HEK293 (cell line): ENCODE data around the gene ARRB2.

Experiments used
- IKZF3 ChIP-seq: fragments of 450-650 bp; IDR thresholded peaks from 2 replicates; pipeline ENCODE4 v1.5.0; 2018; ENCODE audit warnings: missing biosample characterization, mild to moderate bottlenecking, missing genetic modification characterization, moderate library complexity
- SALL2 ChIP-seq: fragments of 450-650 bp; formaldehyde crosslinking; IDR thresholded peaks from 2 replicates; pipeline ENCODE4 v1.5.0; 2017; ENCODE audit warnings: missing biosample characterization, mild to moderate bottlenecking, missing genetic modification characterization, borderline replicate concordance
- SP2 ChIP-seq: fragments of 450-650 bp; formaldehyde crosslinking; IDR thresholded peaks from 2 replicates; pipeline ENCODE4 v1.5.1; 2016; ENCODE audit warnings: missing biosample characterization, missing genetic modification characterization
- ZBTB8A ChIP-seq: fragments of 450-650 bp; formaldehyde crosslinking; IDR thresholded peaks from 2 replicates; pipeline ENCODE4 v1.5.1; 2016; ENCODE audit warnings: missing biosample characterization, missing genetic modification characterization
- ZNF140 ChIP-seq: fragments of 450-650 bp; formaldehyde crosslinking; IDR thresholded peaks from 2 replicates; pipeline ENCODE4 v1.5.1; 2016; ENCODE audit warnings: missing biosample characterization, missing genetic modification characterization
- ZNF174 ChIP-seq: fragments of 450-650 bp; formaldehyde crosslinking; IDR thresholded peaks from 2 replicates; pipeline ENCODE4 v1.5.0; 2017; ENCODE audit warnings: missing biosample characterization, mild to moderate bottlenecking, missing genetic modification characterization
- ZNF2 ChIP-seq: fragments of 450-650 bp; formaldehyde crosslinking; IDR thresholded peaks from 2 replicates; pipeline ENCODE4 v1.5.1; 2016; ENCODE audit warnings: missing biosample characterization, missing genetic modification characterization
- ZNF274 ChIP-seq, 2 experiments: fragments of 200-500 bp in 1 of 2; fragments of 450-650 bp in 1 of 2; sonication (Bioruptor generic) in 1 of 2; formaldehyde crosslinking in 1 of 2; IDR thresholded peaks; 2 replicates each; pipeline versions ENCODE4 v1.5.1 to v1.6.1; 2014 to 2016; ENCODE audit warnings: borderline replicate concordance in 1 of 2, inconsistent platforms in 1 of 2, low read length in 1 of 2, missing biosample characterization in 1 of 2, missing genetic modification characterization in 1 of 2
- ZNF292 ChIP-seq: fragments of 450-650 bp; formaldehyde crosslinking; IDR thresholded peaks from 2 replicates; pipeline ENCODE4 v1.5.1; 2016; ENCODE audit warnings: low read depth, missing biosample characterization, missing genetic modification characterization, borderline replicate concordance
- ZNF302 ChIP-seq: fragments of 450-650 bp; formaldehyde crosslinking; IDR thresholded peaks from 2 replicates; pipeline ENCODE4 v1.5.1; 2016; ENCODE audit warnings: missing biosample characterization, missing genetic modification characterization, low read depth
- ZNF354C ChIP-seq: fragments of 450-650 bp; formaldehyde crosslinking; IDR thresholded peaks from 2 replicates; pipeline ENCODE4 v1.5.1; 2016; ENCODE audit warnings: missing biosample characterization, missing genetic modification characterization, low read depth, borderline replicate concordance
- ZNF366 ChIP-seq: fragments of 450-650 bp; formaldehyde crosslinking; conservative IDR thresholded peaks from 2 replicates; pipeline ENCODE4 v1.5.1; 2016; ENCODE audit warnings: missing biosample characterization, missing genetic modification characterization
- ZNF416 ChIP-seq: fragments of 450-650 bp; formaldehyde crosslinking; IDR thresholded peaks from 2 replicates; pipeline ENCODE4 v1.5.1; 2016; ENCODE audit warnings: missing biosample characterization, missing genetic modification characterization
- ZNF558 ChIP-seq: fragments of 450-650 bp; formaldehyde crosslinking; IDR thresholded peaks from 2 replicates; pipeline ENCODE4 v1.5.1; 2016; ENCODE audit warnings: missing biosample characterization, missing genetic modification characterization
- ZNF571 ChIP-seq: fragments of 450-650 bp; formaldehyde crosslinking; IDR thresholded peaks from 2 replicates; pipeline ENCODE4 v1.5.0; 2017; ENCODE audit warnings: missing biosample characterization, missing genetic modification characterization
- ZNF610 ChIP-seq: fragments of 450-650 bp; formaldehyde crosslinking; IDR thresholded peaks from 2 replicates; pipeline ENCODE4 v1.5.1; 2016; ENCODE audit warnings: missing biosample characterization, missing genetic modification characterization, borderline replicate concordance
- ZNF624 ChIP-seq: fragments of 450-650 bp; formaldehyde crosslinking; IDR thresholded peaks from 2 replicates; pipeline ENCODE4 v1.5.1; 2017; ENCODE audit warnings: missing biosample characterization, missing genetic modification characterization
- ZNF629 ChIP-seq: fragments of 450-650 bp; formaldehyde crosslinking; IDR thresholded peaks from 2 replicates; pipeline ENCODE4 v1.5.1; 2017; ENCODE audit warnings: missing biosample characterization, missing genetic modification characterization
- ZNF660 ChIP-seq: fragments of 450-650 bp; IDR thresholded peaks from 2 replicates; pipeline ENCODE4 v1.5.1; 2018; ENCODE audit warnings: missing biosample characterization, mild to moderate bottlenecking, missing genetic modification characterization
- ZNF677 ChIP-seq: fragments of 450-650 bp; IDR thresholded peaks from 2 replicates; pipeline ENCODE4 v1.5.0; 2018; ENCODE audit warnings: missing biosample characterization, mild to moderate bottlenecking, missing genetic modification characterization, moderate library complexity
- ZNF747 ChIP-seq: fragments of 450-650 bp; formaldehyde crosslinking; IDR thresholded peaks from 2 replicates; pipeline ENCODE4 v1.5.1; 2016; ENCODE audit warnings: missing biosample characterization, missing genetic modification characterization
- ZNF785 ChIP-seq: fragments of 450-650 bp; formaldehyde crosslinking; IDR thresholded peaks from 2 replicates; pipeline ENCODE4 v1.5.1; 2016; ENCODE audit warnings: missing biosample characterization, missing genetic modification characterization
- TF ChIP-seq, protein P1 (sequence below): fragments of 450-650 bp; formaldehyde crosslinking; IDR thresholded peaks from 2 replicates; pipeline ENCODE4 v1.5.1; 2017; ENCODE audit warnings: missing biosample characterization, missing genetic modification characterization
- TF ChIP-seq, protein P2 (sequence below): fragments of 450-650 bp; formaldehyde crosslinking; IDR thresholded peaks from 2 replicates; pipeline ENCODE4 v1.5.1; 2016; ENCODE audit warnings: missing biosample characterization, missing genetic modification characterization
- TF ChIP-seq, protein P3 (sequence below): fragments of 450-650 bp; formaldehyde crosslinking; IDR thresholded peaks from 2 replicates; pipeline ENCODE4 v1.5.1; 2016; ENCODE audit warnings: missing biosample characterization, missing genetic modification characterization
- TF ChIP-seq, protein P4 (sequence below): fragments of 450-650 bp; formaldehyde crosslinking; IDR thresholded peaks from 2 replicates; pipeline ENCODE4 v1.5.1; 2016; ENCODE audit warnings: missing biosample characterization, missing genetic modification characterization
- TF ChIP-seq, protein P5 (sequence below): fragments of 450-650 bp; formaldehyde crosslinking; optimal IDR thresholded peaks from 2 replicates; pipeline ENCODE3; 2016; ENCODE audit warnings: missing biosample characterization, mild to moderate bottlenecking, missing genetic modification characterization
- TF ChIP-seq, protein P6 (sequence below): fragments of 450-650 bp; formaldehyde crosslinking; IDR thresholded peaks from 2 replicates; pipeline ENCODE4 v1.5.1; 2016; ENCODE audit warnings: missing biosample characterization, missing genetic modification characterization

ARRB2 gene

DNA sequence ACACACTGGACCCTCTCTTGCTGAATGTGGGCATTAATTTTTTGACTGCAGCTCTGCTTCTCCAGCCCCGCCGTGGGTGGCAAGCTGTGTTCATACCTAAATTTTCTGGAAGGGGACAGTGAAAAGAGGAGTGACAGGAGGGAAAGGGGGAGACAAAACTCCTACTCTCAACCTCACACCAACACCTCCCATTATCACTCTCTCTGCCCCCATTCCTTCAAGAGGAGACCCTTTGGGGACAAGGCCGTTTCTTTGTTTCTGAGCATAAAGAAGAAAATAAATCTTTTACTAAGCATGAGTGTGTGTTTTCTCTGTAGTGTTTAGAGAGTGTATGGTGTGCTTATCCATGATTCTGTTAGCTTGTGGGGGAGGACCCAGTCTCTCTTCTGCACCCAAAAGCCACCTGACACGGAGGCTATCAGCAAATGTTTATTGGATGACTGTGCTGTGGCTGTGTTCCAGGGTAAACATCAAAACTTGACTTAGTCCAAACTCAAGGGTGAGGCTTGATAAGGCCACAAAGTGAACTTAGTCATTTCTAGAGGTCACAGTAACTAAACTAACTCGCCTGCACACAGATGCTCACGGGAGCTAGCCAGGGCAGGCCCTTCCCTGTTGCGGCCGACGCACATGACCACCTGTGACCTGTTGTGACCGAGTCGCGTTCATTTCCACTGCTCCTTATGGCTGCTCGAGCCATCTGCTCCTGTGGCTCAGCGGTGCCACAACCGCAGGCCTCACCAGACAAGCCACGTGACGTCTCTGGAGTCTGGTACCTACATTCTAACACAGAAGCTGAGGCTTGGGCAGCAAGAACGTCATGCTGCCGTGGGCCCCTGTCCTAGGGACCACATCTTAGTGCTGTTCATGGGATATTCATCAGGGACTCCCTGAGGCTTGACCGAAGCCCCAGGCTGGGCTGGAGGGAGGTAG lies 11.0 kb downstream of the ARRB2 start (continued):
- TF ChIP-seq ZNF354C (tag by site-specific recombination) (no peak), ZNF558 (tag by site-specific recombination) (no peak), SP2 (tag by site-specific recombination) (no peak), ZNF366 (tag by site-specific recombination) (peak; percentile 70), ZNF140 (tag by site-specific recombination) (no peak), ZNF174 (tag by site-specific recombination) (no peak), IKZF3 (tag by site-specific recombination) (peak; percentile 30; the same call in 1 of the 2 replicates), ZNF624 (no peak), ZNF785 (tag by site-specific recombination) (no peak), ZNF610 (tag by site-specific recombination) (no peak), ZNF677 (tag by site-specific recombination) (no peak), ZNF660 (no peak), ZNF274 (IDR thresholded peaks at IDR 0.05; ENCODE audit: low read length) (no peak), ZNF274 (tag by site-specific recombination; IDR thresholded peaks at IDR 0.05; ENCODE audit: borderline replicate concordance) (no peak), ZNF747 (tag by site-specific recombination) (no peak), ZNF629 (tag by site-specific recombination) (peak; percentile 84), SALL2 (tag by site-specific recombination) (no peak), ZBTB8A (no peak), ZNF416 (tag by site-specific recombination) (no peak), ZNF302 (no peak), ZNF2 (tag by site-specific recombination) (0 out of 2 replicates have a peak, but pooled peaks have one; percentile 68), ZNF571 (no peak), ZNF292 (no peak)
- TF ChIP-seq, protein P1, sequence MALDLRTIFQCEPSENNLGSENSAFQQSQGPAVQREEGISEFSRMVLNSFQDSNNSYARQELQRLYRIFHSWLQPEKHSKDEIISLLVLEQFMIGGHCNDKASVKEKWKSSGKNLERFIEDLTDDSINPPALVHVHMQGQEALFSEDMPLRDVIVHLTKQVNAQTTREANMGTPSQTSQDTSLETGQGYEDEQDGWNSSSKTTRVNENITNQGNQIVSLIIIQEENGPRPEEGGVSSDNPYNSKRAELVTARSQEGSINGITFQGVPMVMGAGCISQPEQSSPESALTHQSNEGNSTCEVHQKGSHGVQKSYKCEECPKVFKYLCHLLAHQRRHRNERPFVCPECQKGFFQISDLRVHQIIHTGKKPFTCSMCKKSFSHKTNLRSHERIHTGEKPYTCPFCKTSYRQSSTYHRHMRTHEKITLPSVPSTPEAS (tag by site-specific recombination): no peak
- TF ChIP-seq, protein P2, sequence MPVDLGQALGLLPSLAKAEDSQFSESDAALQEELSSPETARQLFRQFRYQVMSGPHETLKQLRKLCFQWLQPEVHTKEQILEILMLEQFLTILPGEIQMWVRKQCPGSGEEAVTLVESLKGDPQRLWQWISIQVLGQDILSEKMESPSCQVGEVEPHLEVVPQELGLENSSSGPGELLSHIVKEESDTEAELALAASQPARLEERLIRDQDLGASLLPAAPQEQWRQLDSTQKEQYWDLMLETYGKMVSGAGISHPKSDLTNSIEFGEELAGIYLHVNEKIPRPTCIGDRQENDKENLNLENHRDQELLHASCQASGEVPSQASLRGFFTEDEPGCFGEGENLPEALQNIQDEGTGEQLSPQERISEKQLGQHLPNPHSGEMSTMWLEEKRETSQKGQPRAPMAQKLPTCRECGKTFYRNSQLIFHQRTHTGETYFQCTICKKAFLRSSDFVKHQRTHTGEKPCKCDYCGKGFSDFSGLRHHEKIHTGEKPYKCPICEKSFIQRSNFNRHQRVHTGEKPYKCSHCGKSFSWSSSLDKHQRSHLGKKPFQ: no peak
- TF ChIP-seq, protein P3, sequence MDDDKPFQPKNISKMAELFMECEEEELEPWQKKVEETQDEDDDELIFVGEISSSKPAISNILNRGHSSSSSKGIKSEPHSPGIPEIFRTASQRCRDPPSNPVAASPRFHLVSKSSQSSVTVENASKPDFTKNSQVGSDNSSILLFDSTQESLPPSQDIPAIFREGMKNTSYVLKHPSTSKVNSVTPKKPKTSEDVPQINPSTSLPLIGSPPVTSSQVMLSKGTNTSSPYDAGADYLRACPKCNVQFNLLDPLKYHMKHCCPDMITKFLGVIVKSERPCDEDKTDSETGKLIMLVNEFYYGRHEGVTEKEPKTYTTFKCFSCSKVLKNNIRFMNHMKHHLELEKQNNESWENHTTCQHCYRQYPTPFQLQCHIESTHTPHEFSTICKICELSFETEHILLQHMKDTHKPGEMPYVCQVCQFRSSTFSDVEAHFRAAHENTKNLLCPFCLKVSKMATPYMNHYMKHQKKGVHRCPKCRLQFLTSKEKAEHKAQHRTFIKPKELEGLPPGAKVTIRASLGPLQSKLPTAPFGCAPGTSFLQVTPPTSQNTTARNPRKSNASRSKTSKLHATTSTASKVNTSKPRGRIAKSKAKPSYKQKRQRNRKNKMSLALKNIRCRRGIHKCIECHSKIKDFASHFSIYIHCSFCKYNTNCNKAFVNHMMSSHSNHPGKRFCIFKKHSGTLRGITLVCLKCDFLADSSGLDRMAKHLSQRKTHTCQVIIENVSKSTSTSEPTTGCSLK (tag by site-specific recombination): no peak
- TF ChIP-seq, protein P4, sequence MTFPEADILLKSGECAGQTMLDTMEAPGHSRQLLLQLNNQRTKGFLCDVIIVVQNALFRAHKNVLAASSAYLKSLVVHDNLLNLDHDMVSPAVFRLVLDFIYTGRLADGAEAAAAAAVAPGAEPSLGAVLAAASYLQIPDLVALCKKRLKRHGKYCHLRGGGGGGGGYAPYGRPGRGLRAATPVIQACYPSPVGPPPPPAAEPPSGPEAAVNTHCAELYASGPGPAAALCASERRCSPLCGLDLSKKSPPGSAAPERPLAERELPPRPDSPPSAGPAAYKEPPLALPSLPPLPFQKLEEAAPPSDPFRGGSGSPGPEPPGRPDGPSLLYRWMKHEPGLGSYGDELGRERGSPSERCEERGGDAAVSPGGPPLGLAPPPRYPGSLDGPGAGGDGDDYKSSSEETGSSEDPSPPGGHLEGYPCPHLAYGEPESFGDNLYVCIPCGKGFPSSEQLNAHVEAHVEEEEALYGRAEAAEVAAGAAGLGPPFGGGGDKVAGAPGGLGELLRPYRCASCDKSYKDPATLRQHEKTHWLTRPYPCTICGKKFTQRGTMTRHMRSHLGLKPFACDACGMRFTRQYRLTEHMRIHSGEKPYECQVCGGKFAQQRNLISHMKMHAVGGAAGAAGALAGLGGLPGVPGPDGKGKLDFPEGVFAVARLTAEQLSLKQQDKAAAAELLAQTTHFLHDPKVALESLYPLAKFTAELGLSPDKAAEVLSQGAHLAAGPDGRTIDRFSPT (tag by site-specific recombination): peak; percentile 61
- TF ChIP-seq, protein P5, sequence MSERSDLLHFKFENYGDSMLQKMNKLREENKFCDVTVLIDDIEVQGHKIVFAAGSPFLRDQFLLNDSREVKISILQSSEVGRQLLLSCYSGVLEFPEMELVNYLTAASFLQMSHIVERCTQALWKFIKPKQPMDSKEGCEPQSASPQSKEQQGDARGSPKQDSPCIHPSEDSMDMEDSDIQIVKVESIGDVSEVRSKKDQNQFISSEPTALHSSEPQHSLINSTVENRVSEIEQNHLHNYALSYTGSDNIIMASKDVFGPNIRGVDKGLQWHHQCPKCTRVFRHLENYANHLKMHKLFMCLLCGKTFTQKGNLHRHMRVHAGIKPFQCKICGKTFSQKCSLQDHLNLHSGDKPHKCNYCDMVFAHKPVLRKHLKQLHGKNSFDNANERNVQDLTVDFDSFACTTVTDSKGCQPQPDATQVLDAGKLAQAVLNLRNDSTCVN (tag by site-specific recombination): peak; percentile 30
- TF ChIP-seq, protein P6, sequence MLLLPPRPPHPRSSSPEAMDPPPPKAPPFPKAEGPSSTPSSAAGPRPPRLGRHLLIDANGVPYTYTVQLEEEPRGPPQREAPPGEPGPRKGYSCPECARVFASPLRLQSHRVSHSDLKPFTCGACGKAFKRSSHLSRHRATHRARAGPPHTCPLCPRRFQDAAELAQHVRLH (tag by site-specific recombination): no peak
